CD14-positive monocyte (primary cell): Measurements from ENCODE around the gene AFF3. TPM values are rescaled to one million over a fixed set of nuclear protein-coding genes. Genes with fewer than 3 reads are reported as not detected.

Source experiments
- DNase-seq, 3 donors: peaks; one replicate each; pipeline ENCODE4 v3.0.0-alpha.2; 2011 to 2022
- H2AFZ ChIP-seq: 2 replicates; pipeline ENCODE4 v1.6.0; 2012; ENCODE audit warnings: mild to moderate bottlenecking, low read depth, low read length, inconsistent platforms; ENCODE audit not compliant: insufficient read depth, poor library complexity, severe bottlenecking
- H3K27ac ChIP-seq, 2 donors: 1 replicate in 1 of 2; 2 replicates in 1 of 2; pipeline ENCODE4 v1.5.1; 2012 to 2013; ENCODE audit warnings: low read length in 2 of 2, control low read depth in 1 of 2, inconsistent platforms in 1 of 2, low read depth in 1 of 2, mild to moderate bottlenecking in 1 of 2
- H3K27me3 ChIP-seq, 2 donors: one replicate each; pipeline versions ENCODE4 v1.6.0 to v1.6.1; 2011 to 2013; ENCODE audit warnings: low read length in 2 of 2; ENCODE audit not compliant: control insufficient read depth in 2 of 2, insufficient read depth in 2 of 2
- H3K36me3 ChIP-seq, 2 donors: replicated peaks in 1 of 2; 1 replicate in 1 of 2; 2 replicates in 1 of 2; pipeline versions ENCODE4 v1.5.1 to v1.6.1; 2012 to 2013; ENCODE audit warnings: low read length in 2 of 2, control low read depth in 1 of 2, inconsistent platforms in 1 of 2, mild to moderate bottlenecking in 1 of 2; ENCODE audit not compliant: insufficient read depth in 2 of 2, control insufficient read depth in 1 of 2
- H3K4me1 ChIP-seq, 2 donors: 1 replicate in 1 of 2; 2 replicates in 1 of 2; pipeline versions ENCODE4 v1.5.1 to v1.6.1; 2012 to 2013; ENCODE audit warnings: low read length in 2 of 2, control low read depth in 1 of 2, inconsistent platforms in 1 of 2, mild to moderate bottlenecking in 1 of 2, moderate library complexity in 1 of 2; ENCODE audit not compliant: insufficient read depth in 2 of 2, control insufficient read depth in 1 of 2
- H3K4me2 ChIP-seq: replicated peaks from 2 replicates; pipeline ENCODE3; 2012; ENCODE audit warnings: low read length, moderate library complexity, mild to moderate bottlenecking; ENCODE audit not compliant: poor library complexity, severe bottlenecking; ENCODE audit errors: extremely low read depth
- H3K4me3 ChIP-seq, 3 experiments: fragments of 200-600 bp in 1 of 3; sonication (generic) in 1 of 3; replicated peaks in 1 of 3; 1 replicate in 2 of 3; 2 replicates in 1 of 3; pipeline ENCODE4 v1.5.1; 2011 to 2013; ENCODE audit warnings: low read length in 3 of 3, mild to moderate bottlenecking in 3 of 3, control low read depth in 2 of 3, low read depth in 2 of 3, inconsistent platforms in 1 of 3, moderate library complexity in 1 of 3
- H3K79me2 ChIP-seq: 2 replicates; pipeline ENCODE4 v1.6.0; 2012; ENCODE audit warnings: mild to moderate bottlenecking, control low read depth, inconsistent platforms, low read length, moderate library complexity; ENCODE audit not compliant: insufficient read depth
- H3K9ac ChIP-seq: 2 replicates; pipeline ENCODE4 v1.6.0; 2017; ENCODE audit warnings: low read length, mild to moderate bottlenecking; ENCODE audit not compliant: insufficient read depth, poor library complexity, severe bottlenecking
- H3K9me3 ChIP-seq, 2 donors: replicated peaks in 1 of 2; 1 replicate in 1 of 2; 2 replicates in 1 of 2; pipeline versions ENCODE4 v1.5.1 to v1.6.1; 2012 to 2013; ENCODE audit warnings: low read length in 2 of 2, control low read depth in 1 of 2; ENCODE audit not compliant: control insufficient read depth in 1 of 2, insufficient read depth in 1 of 2
- H4K20me1 ChIP-seq: 2 replicates; pipeline ENCODE4 v1.6.0; 2012; ENCODE audit warnings: mild to moderate bottlenecking, low read length, control low read depth, moderate library complexity; ENCODE audit not compliant: insufficient read depth
- H3K27ac Mint-ChIP-seq, 7 donors: one replicate each; pipeline ENCODE4 v1.8.0; 2020; ENCODE audit warnings: mild to moderate bottlenecking in 7 of 7, mixed read lengths in 7 of 7, moderate library complexity in 6 of 7, inconsistent platforms in 2 of 7
- H3K27me3 Mint-ChIP-seq, 3 donors: one replicate each; pipeline ENCODE4 v1.8.0; 2021 to 2022; ENCODE audit warnings: low read depth in 3 of 3, mild to moderate bottlenecking in 3 of 3, mixed read lengths in 3 of 3, moderate library complexity in 3 of 3, inconsistent platforms in 1 of 3
- H3K36me3 Mint-ChIP-seq, 2 donors: one replicate each; pipeline ENCODE4 v1.8.0; 2020; ENCODE audit warnings: mixed read lengths in 2 of 2, inconsistent platforms in 1 of 2, mild to moderate bottlenecking in 1 of 2
- H3K4me1 Mint-ChIP-seq: one replicate; pipeline ENCODE4 v1.8.0; 2020; ENCODE audit warnings: mild to moderate bottlenecking, mixed read lengths
- H3K4me3 Mint-ChIP-seq, 2 donors: one replicate each; pipeline ENCODE4 v1.8.0; 2020; ENCODE audit warnings: mild to moderate bottlenecking in 2 of 2, mixed read lengths in 2 of 2, moderate library complexity in 1 of 2
- H3K9me3 Mint-ChIP-seq, 7 donors: one replicate each; pipeline ENCODE4 v1.8.0; 2020 to 2022; ENCODE audit warnings: mixed read lengths in 7 of 7, mild to moderate bottlenecking in 6 of 7, moderate library complexity in 6 of 7, inconsistent platforms in 2 of 7
- CTCF ChIP-seq: fragments of 200-600 bp; IDR thresholded peaks from one replicate; pipeline ENCODE4 v1.8.0; 2022; ENCODE audit warnings: antibody characterized with exemption, mild to moderate bottlenecking
- WGBS: methylation state at CpG from one replicate; pipeline ENCODE4 v1.1.5; 2013; ENCODE audit warnings: missing lambda C conversion rate; ENCODE audit not compliant: insufficient coverage; 5-methylcytosine and 5-hydroxymethylcytosine counted together
- intact Hi-C, 2 donors: fragments of 100-400 bp; cut with micrococcal nuclease; formaldehyde crosslinking; loops; one replicate each; pipeline versions ENCODE4 v1.15.0 to v1.15.1; 2023
- polyA plus RNA-seq, 3 donors: library from polyadenylated mRNA; depleted of rRNA in 1 of 3; unstranded in 2 of 3; stranded (reverse) in 1 of 3; fragments of 300-500 nt in 2 of 3; fragments of >200 nt in 1 of 3; fragmentation: Illumina TruSeq in 2 of 3; gene quantifications; 1 replicate in 2 of 3; 2 replicates in 1 of 3; pipeline ENCODE4 v1.2.3, GENCODE V29; 2012 to 2021

Gene AFF3
- polyA plus RNA-seq, 3 donors = 0.17 to 4.1 (median 0.49) TPM

GRCh38 chr2:99860720-99861375, 281.5 kb downstream of the AFF3 start:
- intact Hi-C loops = no loop called here
- peaks cover 41 to 47% of the 10 kb centered on the region in 2 donors for H3K4me1 ChIP-seq
- Mint-ChIP-seq H3K9me3 (peaks cover 0 to 4% (median 0%) of the 10 kb centered on the region in 7 donors), H3K27me3 (peaks cover 0 to 5% (median 0%) of the 10 kb centered on the region in 3 donors), H3K36me3 (peaks cover 3 to 4% of the 10 kb centered on the region in 2 donors), H3K4me3 (no peak overlapping the region), H3K27ac (no peak overlapping the region), H3K4me1 (peaks cover 47% of the 10 kb centered on the region)
- no CpG with 5 or more reads among the region's 4 CpGs for WGBS
- TF ChIP-seq CTCF = no peak
- no peak overlapping the region for H3K4me3 ChIP-seq
- no peaks in the 10 kb centered on the region for H3K27me3 ChIP-seq
- no peak overlapping the region for H3K9ac ChIP-seq
- no peak overlapping the region for H2AFZ ChIP-seq
- no peaks in the 10 kb centered on the region for H3K9me3 ChIP-seq
- H3K79me2 ChIP-seq = no peaks in the 10 kb centered on the region
- DNase-seq = no peak
- H3K4me2 ChIP-seq = no peak overlapping the region
- no peaks in the 10 kb centered on the region for H3K36me3 ChIP-seq
- H3K27ac ChIP-seq = no peak overlapping the region
- no peaks in the 10 kb centered on the region for H4K20me1 ChIP-seq

GRCh38 chr2:99858951-99859596, 283.3 kb downstream of the AFF3 start:
- no peak overlapping the region for H2AFZ ChIP-seq
- H3K27ac Mint-ChIP-seq = no peak overlapping the region

More at GRCh38 chr2:99858951-99859596, 283.3 kb downstream of the AFF3 start:
- H3K9me3 ChIP-seq = no peaks in the 10 kb centered on the region
- no peaks in the 10 kb centered on the region for H3K79me2 ChIP-seq
- H3K4me3 Mint-ChIP-seq = no peak overlapping the region
- H3K9ac ChIP-seq = no peak overlapping the region
- H3K4me2 ChIP-seq = no peak overlapping the region
- H3K4me3 ChIP-seq = no peak overlapping the region
- H3K36me3 Mint-ChIP-seq = peaks cover 5 to 7% of the 10 kb centered on the region in 2 donors
- no peak overlapping the region for H3K27ac ChIP-seq
- H3K27me3 Mint-ChIP-seq = peaks cover 0 to 5% (median 0%) of the 10 kb centered on the region in 3 donors
- no peak for TF ChIP-seq CTCF
- H4K20me1 ChIP-seq = no peaks in the 10 kb centered on the region
- no peak for DNase-seq
- intact Hi-C loops = no loop called here
- no peaks in the 10 kb centered on the region for H3K27me3 ChIP-seq
- peaks cover 33% of the 10 kb centered on the region for H3K4me1 Mint-ChIP-seq
- WGBS = 86% methylated on average over 2 of the region's 6 CpGs
- no peaks in the 10 kb centered on the region for H3K36me3 ChIP-seq
- H3K4me1 ChIP-seq = peaks cover 26 to 34% of the 10 kb centered on the region in 2 donors
- H3K9me3 Mint-ChIP-seq = peaks cover 0 to 2% (median 0%) of the 10 kb centered on the region in 7 donors
